ENCODE measurements around the gene CDC20. TPM values are rescaled to one million over a fixed set of nuclear protein-coding genes. Genes with fewer than 3 reads are reported as not detected.
A peak's percentile ranks its signal among the peaks of the same experiment; 100 is the strongest.

CDC20 gene
- total RNA-seq, 1 experiment from 2014 or later, result 134 TPM

- H3K27ac Mint-ChIP-seq (ENCODE audit: unreplicated experiment), result no peak overlapping the region
- CTCF ChIA-PET, result interaction anchor here (0.6 to 1.2 kb wide), 2 partner anchors 17 to 1931 kb away, joined by 3 to 7 read pairs; partner anchors contain the start of genes MED8 and SZT2
- intact Hi-C loops (cut with micrococcal nuclease; ENCODE audit: unreplicated experiment), result no loop called here
- H3K9me3 Mint-ChIP-seq (ENCODE audit: low read depth, unreplicated experiment), result no peaks in the 10 kb centered on the region
- TF ChIP-seq CTCF (IDR thresholded peaks at IDR 0.05; ENCODE audit: unreplicated experiment), result no peak
- no peaks in the 10 kb centered on the region for H3K27me3 Mint-ChIP-seq (ENCODE audit: unreplicated experiment)
- H3K4me3 Mint-ChIP-seq (ENCODE audit: low read depth, unreplicated experiment), result no peak overlapping the region
- BruUV-seq (replicated peaks), result no TSS peak
- H3K4me1 Mint-ChIP-seq (ENCODE audit: low read depth, unreplicated experiment), result peaks cover 9% of the 10 kb centered on the region
- no peak for DNase-seq
- peaks cover 35% of the 10 kb centered on the region for H3K36me3 Mint-ChIP-seq (ENCODE audit: insufficient read depth, unreplicated experiment)
These were observed 13.4 kb downstream of the CDC20 start for GRCh38 chr1:43372172-43372571.

- peak; percentile 45 for DNase-seq
These were observed 14.5 kb downstream of the CDC20 start for GRCh38 chr1:43373066-43373940.

GRCh38 chr1:43376723-43377235 is 18.0 kb downstream of the CDC20 start:
- H3K4me3 Mint-ChIP-seq (ENCODE audit: low read depth, unreplicated experiment), result no peak overlapping the region
- peaks cover 5% of the 10 kb centered on the region for H3K36me3 Mint-ChIP-seq (ENCODE audit: insufficient read depth, unreplicated experiment)
- CTCF ChIA-PET, result no interaction called here
- no peak for DNase-seq
- H3K4me1 Mint-ChIP-seq (ENCODE audit: low read depth, unreplicated experiment), result no peaks in the 10 kb centered on the region
- no peaks in the 10 kb centered on the region for H3K9me3 Mint-ChIP-seq (ENCODE audit: low read depth, unreplicated experiment)
- no TSS peak for BruUV-seq (replicated peaks)
- TF ChIP-seq CTCF (IDR thresholded peaks at IDR 0.05; ENCODE audit: unreplicated experiment), result no peak
- H3K27ac Mint-ChIP-seq (ENCODE audit: unreplicated experiment), result no peak overlapping the region
- no peaks in the 10 kb centered on the region for H3K27me3 Mint-ChIP-seq (ENCODE audit: unreplicated experiment)
- intact Hi-C loops (cut with micrococcal nuclease; ENCODE audit: unreplicated experiment), result no loop called here

More at GRCh38 chr1:43373066-43373940, 14.5 kb downstream of the CDC20 start:
- H3K27me3 Mint-ChIP-seq (ENCODE audit: unreplicated experiment), result no peaks in the 10 kb centered on the region
- intact Hi-C loops (cut with micrococcal nuclease; ENCODE audit: unreplicated experiment), result no loop called here
- H3K4me3 Mint-ChIP-seq (ENCODE audit: low read depth, unreplicated experiment), result no peak overlapping the region
- no peak for TF ChIP-seq CTCF (IDR thresholded peaks at IDR 0.05; ENCODE audit: unreplicated experiment)
- CTCF ChIA-PET, result interaction anchor here (1.0 to 1.1 kb wide), 2 partner anchors 10 to 15 kb away, joined by 3 read pairs; partner anchors contain the start of gene CDC20
- H3K9me3 Mint-ChIP-seq (ENCODE audit: low read depth, unreplicated experiment), result no peaks in the 10 kb centered on the region
- no TSS peak for BruUV-seq (replicated peaks)
- peaks cover 23% of the 10 kb centered on the region for H3K36me3 Mint-ChIP-seq (ENCODE audit: insufficient read depth, unreplicated experiment)
- H3K27ac Mint-ChIP-seq (ENCODE audit: unreplicated experiment), result no peak overlapping the region
- peaks cover 9% of the 10 kb centered on the region for H3K4me1 Mint-ChIP-seq (ENCODE audit: low read depth, unreplicated experiment)

GRCh38 chr1:43377831-43378230 is 19.1 kb downstream of the CDC20 start:
- H3K27ac Mint-ChIP-seq (ENCODE audit: unreplicated experiment), result no peak overlapping the region
- no peak for TF ChIP-seq CTCF (IDR thresholded peaks at IDR 0.05; ENCODE audit: unreplicated experiment)
- no peaks in the 10 kb centered on the region for H3K9me3 Mint-ChIP-seq (ENCODE audit: low read depth, unreplicated experiment)
- no peak overlapping the region for H3K4me3 Mint-ChIP-seq (ENCODE audit: low read depth, unreplicated experiment)
- CTCF ChIA-PET, result no interaction called here
- no peaks in the 10 kb centered on the region for H3K27me3 Mint-ChIP-seq (ENCODE audit: unreplicated experiment)
- peaks cover 5% of the 10 kb centered on the region for H3K36me3 Mint-ChIP-seq (ENCODE audit: insufficient read depth, unreplicated experiment)
- intact Hi-C loops (cut with micrococcal nuclease; ENCODE audit: unreplicated experiment), result no loop called here
- DNase-seq, result no peak
- no TSS peak for BruUV-seq (replicated peaks)
- H3K4me1 Mint-ChIP-seq (ENCODE audit: low read depth, unreplicated experiment), result no peaks in the 10 kb centered on the region
